ENCODE measurements around the gene SPIN4. TPM values are rescaled to one million over a fixed set of nuclear protein-coding genes. Genes with fewer than 3 reads are reported as not detected.

SPIN4 gene
- total and polyA plus RNA-seq, 10 of the 15 experiments (the other 5 are each of a cell fraction or from before 2014, with no cell fraction given) = 3.3 to 17.0 (median 7.7) TPM

- no TSS peak for BruUV-seq (replicated peaks)
- ChIA-PET POLR2A (no interaction called here), RAD21 (ENCODE audit: unreplicated experiment) (no interaction called here), SMC1A (ENCODE audit: uncharacterized antibody, unreplicated experiment) (no interaction called here), CTCF (interaction anchor here (1.3 kb wide), 1 partner anchor 14 kb away, joined by 4 read pairs; no protein-coding TSS in a partner anchor)
- no peak overlapping the region for H3K27ac ChIP-seq (ENCODE audit: control insufficient read depth, insufficient read depth)
- in situ Hi-C loops (cut with MboI) = no loop called here
- ATAC-seq (no peak), FAIRE-seq (no peak), DNase-seq (ENCODE audit: low read depth, low spot score) (no peak)
- no peak for TF ChIP-seq TCF3 (IDR thresholded peaks at IDR 0.05; ENCODE audit: borderline replicate concordance, insufficient read depth, low read depth, low read length)
- TF ChIP-seq STAT3 (IDR thresholded peaks at IDR 0.05; ENCODE audit: low read depth, low read length) = no peak
- TF ChIP-seq, protein P1, sequence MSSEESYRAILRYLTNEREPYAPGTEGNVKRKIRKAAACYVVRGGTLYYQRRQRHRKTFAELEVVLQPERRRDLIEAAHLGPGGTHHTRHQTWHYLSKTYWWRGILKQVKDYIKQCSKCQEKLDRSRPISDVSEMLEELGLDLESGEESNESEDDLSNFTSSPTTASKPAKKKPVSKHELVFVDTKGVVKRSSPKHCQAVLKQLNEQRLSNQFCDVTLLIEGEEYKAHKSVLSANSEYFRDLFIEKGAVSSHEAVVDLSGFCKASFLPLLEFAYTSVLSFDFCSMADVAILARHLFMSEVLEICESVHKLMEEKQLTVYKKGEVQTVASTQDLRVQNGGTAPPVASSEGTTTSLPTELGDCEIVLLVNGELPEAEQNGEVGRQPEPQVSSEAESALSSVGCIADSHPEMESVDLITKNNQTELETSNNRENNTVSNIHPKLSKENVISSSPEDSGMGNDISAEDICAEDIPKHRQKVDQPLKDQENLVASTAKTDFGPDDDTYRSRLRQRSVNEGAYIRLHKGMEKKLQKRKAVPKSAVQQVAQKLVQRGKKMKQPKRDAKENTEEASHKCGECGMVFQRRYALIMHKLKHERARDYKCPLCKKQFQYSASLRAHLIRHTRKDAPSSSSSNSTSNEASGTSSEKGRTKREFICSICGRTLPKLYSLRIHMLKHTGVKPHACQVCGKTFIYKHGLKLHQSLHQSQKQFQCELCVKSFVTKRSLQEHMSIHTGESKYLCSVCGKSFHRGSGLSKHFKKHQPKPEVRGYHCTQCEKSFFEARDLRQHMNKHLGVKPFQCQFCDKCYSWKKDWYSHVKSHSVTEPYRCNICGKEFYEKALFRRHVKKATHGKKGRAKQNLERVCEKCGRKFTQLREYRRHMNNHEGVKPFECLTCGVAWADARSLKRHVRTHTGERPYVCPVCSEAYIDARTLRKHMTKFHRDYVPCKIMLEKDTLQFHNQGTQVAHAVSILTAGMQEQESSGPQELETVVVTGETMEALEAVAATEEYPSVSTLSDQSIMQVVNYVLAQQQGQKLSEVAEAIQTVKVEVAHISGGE (CRISPR knock-in tag; IDR thresholded peaks at IDR 0.05) = no peak
- TF ChIP-seq USF1 (IDR thresholded peaks at IDR 0.05; ENCODE audit: borderline replicate concordance, extremely low read length, insufficient read depth, low read depth, low read length) = no peak
- TF ChIP-seq ZNF687 (IDR thresholded peaks at IDR 0.05) = no peak
- TF ChIP-seq, protein P2, sequence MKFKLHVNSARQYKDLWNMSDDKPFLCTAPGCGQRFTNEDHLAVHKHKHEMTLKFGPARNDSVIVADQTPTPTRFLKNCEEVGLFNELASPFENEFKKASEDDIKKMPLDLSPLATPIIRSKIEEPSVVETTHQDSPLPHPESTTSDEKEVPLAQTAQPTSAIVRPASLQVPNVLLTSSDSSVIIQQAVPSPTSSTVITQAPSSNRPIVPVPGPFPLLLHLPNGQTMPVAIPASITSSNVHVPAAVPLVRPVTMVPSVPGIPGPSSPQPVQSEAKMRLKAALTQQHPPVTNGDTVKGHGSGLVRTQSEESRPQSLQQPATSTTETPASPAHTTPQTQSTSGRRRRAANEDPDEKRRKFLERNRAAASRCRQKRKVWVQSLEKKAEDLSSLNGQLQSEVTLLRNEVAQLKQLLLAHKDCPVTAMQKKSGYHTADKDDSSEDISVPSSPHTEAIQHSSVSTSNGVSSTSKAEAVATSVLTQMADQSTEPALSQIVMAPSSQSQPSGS (IDR thresholded peaks at IDR 0.05; ENCODE audit: low read length) = no peak
- no peak for TF ChIP-seq RELA (IDR thresholded peaks at IDR 0.05; ENCODE audit: borderline replicate concordance, partially characterized antibody)
- no peak for TF ChIP-seq NFXL1 (IDR thresholded peaks at IDR 0.05; ENCODE audit: borderline replicate concordance)
- no peak for TF ChIP-seq KAT2A (conservative IDR thresholded peaks at IDR 0.05; ENCODE audit: control insufficient read depth, low read depth, low read length)
- TF ChIP-seq ZBTB33 (IDR thresholded peaks at IDR 0.05) = no peak
- no peak for TF ChIP-seq MXI1 (IDR thresholded peaks at IDR 0.05; ENCODE audit: low read depth, low read length)
- no peak for TF ChIP-seq KDM1A (IDR thresholded peaks at IDR 0.05; ENCODE audit: borderline replicate concordance)
- no peak overlapping the region for H2AFZ ChIP-seq (ENCODE audit: control insufficient read depth, low read depth, low read length)
- H3K9ac ChIP-seq (ENCODE audit: control insufficient read depth, insufficient read depth, low read length) = no peak overlapping the region
- H3K9me3 ChIP-seq (replicated peaks; ENCODE audit: control insufficient read depth, insufficient read depth, low read length) = no peaks in the 10 kb centered on the region; the same call in 2 of the 3 replicates
- no peaks in the 10 kb centered on the region for H4K20me1 ChIP-seq (ENCODE audit: control insufficient read depth, insufficient read depth)
- H3K27me3 ChIP-seq (replicated peaks in 1 of 2; ENCODE audit: control insufficient read depth in 2 of 2, insufficient read depth in 2 of 2, low read length in 1 of 2) = no peaks in the 10 kb centered on the region
- no peaks in the 10 kb centered on the region for H3K4me1 ChIP-seq (ENCODE audit: control insufficient read depth, insufficient read depth, low read length)
- H3K4me2 ChIP-seq (ENCODE audit: control insufficient read depth, insufficient read depth) = no peak overlapping the region
- no peak overlapping the region for H3K4me3 ChIP-seq
- H3K79me2 ChIP-seq (ENCODE audit: control insufficient read depth, insufficient read depth, low read length) = no peaks in the 10 kb centered on the region
- H3K36me3 ChIP-seq (ENCODE audit: control insufficient read depth in 2 of 2, insufficient read depth in 2 of 2, low read length in 1 of 2) = no peaks in the 10 kb centered on the region
- intact Hi-C loops (cut with micrococcal nuclease; ENCODE audit: unreplicated experiment) = no loop called here
- WGBS (ENCODE audit: insufficient coverage, insufficient replicate concordance, low lambda C conversion rate, missing lambda C conversion rate) = 24% methylated on average over 4 of the region's 4 CpGs
These were observed 12.7 kb upstream of the SPIN4 start for GRCh38 chrX:63363788-63364187.

Measured in GM12878 (cell line).